ENCODE results near the gene YARS1. TPM values are rescaled to one million over a fixed set of nuclear protein-coding genes. Genes with fewer than 3 reads are reported as not detected.
A peak's percentile ranks its signal among the peaks of the same experiment; 100 is the strongest.

YARS1 gene
- total and polyA plus RNA-seq, 2 experiments from 2014 or later: 134 to 182 TPM

DNA sequence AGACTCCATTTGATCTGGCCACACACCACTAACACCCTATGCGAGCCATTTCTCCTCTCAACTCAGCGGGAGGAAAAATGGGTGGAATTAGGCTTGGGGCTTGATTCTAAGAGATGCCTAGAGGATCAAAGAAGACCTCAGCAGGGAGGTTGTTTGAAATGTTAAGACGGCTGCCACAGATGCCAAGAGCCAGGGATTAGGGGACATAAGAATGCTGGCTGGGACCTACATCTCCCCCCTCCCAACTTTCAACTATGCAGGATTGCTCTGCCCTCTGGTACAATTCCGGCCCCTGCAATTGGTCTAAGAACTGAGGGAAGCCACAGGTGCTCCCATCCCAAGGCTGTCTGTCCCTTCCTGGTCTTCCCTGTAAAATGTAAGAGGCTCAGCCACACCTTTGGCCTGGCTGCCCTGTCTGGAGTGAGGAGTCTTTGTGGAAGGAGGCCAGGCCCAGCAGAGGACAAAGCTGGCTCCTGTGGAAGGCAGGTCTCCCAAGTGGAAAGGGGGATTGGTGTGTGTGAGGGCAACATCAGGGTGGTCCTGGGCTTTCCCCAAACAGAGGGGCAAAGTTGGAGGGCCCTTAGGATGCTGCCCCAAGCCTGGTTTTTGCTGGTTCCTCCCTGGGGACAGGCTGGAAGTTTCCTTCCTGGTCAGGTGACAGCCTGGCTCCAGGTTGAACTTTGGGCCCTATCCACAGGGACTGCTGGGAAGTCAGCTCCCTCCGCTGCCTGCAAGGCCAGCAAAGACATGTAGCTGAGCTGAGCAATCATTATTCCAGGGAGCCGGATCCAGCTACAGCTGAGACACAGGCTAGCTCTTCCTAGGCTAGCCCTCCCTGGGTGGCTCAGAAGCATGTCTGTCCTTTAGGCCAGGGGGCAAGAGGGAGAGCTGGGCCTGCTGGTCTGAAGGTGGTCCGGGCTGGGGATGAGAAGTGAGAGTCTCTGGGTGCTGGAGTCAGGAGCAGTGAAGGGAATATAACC lies 80.1 kb downstream of the YARS1 start:
- DNase-seq (ENCODE audit: low spot score) (peak; percentile 97), ATAC-seq (peak; percentile 86)
- no peak overlapping the region for H3K27ac Mint-ChIP-seq
- no peaks in the 10 kb centered on the region for H3K9me3 Mint-ChIP-seq
- peak overlapping the region; percentile 12; the same call in 1 of the 3 replicates for H3K4me3 Mint-ChIP-seq
- Histone ChIP-seq H2AFZ (no peak overlapping the region), H3K27me3 (ENCODE audit: insufficient read depth) (peaks cover 29% of the 10 kb centered on the region), H3K4me2 (peak overlapping the region; percentile 70), H3K79me2 (replicated peaks; ENCODE audit: insufficient read depth) (no peaks in the 10 kb centered on the region), H3K9me2 (ENCODE audit: insufficient read depth) (no peaks in the 10 kb centered on the region), H4K20me1 (replicated peaks; ENCODE audit: insufficient read depth) (no peaks in the 10 kb centered on the region), H3K4me3 (no peak overlapping the region), H3K27ac (ENCODE audit: low read depth) (peak overlapping the region; percentile 20; the same call in 1 of the 2 replicates), H3K36me3 (ENCODE audit: insufficient read depth) (no peaks in the 10 kb centered on the region), H3F3A (replicated peaks; ENCODE audit: low read depth) (peaks cover 15% of the 10 kb centered on the region), H3K4me1 (ENCODE audit: insufficient read depth) (peaks cover 19% of the 10 kb centered on the region; the same call in 1 of the 2 replicates)
- peaks cover 16% of the 10 kb centered on the region for H3K4me1 Mint-ChIP-seq
- TF ChIP-seq NANOG (IDR thresholded peaks at IDR 0.05; ENCODE audit: borderline replicate concordance): peak; percentile 37; the same call in 1 of the 2 replicates
- TF ChIP-seq, protein P1, sequence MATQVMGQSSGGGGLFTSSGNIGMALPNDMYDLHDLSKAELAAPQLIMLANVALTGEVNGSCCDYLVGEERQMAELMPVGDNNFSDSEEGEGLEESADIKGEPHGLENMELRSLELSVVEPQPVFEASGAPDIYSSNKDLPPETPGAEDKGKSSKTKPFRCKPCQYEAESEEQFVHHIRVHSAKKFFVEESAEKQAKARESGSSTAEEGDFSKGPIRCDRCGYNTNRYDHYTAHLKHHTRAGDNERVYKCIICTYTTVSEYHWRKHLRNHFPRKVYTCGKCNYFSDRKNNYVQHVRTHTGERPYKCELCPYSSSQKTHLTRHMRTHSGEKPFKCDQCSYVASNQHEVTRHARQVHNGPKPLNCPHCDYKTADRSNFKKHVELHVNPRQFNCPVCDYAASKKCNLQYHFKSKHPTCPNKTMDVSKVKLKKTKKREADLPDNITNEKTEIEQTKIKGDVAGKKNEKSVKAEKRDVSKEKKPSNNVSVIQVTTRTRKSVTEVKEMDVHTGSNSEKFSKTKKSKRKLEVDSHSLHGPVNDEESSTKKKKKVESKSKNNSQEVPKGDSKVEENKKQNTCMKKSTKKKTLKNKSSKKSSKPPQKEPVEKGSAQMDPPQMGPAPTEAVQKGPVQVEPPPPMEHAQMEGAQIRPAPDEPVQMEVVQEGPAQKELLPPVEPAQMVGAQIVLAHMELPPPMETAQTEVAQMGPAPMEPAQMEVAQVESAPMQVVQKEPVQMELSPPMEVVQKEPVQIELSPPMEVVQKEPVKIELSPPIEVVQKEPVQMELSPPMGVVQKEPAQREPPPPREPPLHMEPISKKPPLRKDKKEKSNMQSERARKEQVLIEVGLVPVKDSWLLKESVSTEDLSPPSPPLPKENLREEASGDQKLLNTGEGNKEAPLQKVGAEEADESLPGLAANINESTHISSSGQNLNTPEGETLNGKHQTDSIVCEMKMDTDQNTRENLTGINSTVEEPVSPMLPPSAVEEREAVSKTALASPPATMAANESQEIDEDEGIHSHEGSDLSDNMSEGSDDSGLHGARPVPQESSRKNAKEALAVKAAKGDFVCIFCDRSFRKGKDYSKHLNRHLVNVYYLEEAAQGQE (IDR thresholded peaks at IDR 0.05; ENCODE audit: unreplicated experiment): no peak
- TF ChIP-seq, protein P2, sequence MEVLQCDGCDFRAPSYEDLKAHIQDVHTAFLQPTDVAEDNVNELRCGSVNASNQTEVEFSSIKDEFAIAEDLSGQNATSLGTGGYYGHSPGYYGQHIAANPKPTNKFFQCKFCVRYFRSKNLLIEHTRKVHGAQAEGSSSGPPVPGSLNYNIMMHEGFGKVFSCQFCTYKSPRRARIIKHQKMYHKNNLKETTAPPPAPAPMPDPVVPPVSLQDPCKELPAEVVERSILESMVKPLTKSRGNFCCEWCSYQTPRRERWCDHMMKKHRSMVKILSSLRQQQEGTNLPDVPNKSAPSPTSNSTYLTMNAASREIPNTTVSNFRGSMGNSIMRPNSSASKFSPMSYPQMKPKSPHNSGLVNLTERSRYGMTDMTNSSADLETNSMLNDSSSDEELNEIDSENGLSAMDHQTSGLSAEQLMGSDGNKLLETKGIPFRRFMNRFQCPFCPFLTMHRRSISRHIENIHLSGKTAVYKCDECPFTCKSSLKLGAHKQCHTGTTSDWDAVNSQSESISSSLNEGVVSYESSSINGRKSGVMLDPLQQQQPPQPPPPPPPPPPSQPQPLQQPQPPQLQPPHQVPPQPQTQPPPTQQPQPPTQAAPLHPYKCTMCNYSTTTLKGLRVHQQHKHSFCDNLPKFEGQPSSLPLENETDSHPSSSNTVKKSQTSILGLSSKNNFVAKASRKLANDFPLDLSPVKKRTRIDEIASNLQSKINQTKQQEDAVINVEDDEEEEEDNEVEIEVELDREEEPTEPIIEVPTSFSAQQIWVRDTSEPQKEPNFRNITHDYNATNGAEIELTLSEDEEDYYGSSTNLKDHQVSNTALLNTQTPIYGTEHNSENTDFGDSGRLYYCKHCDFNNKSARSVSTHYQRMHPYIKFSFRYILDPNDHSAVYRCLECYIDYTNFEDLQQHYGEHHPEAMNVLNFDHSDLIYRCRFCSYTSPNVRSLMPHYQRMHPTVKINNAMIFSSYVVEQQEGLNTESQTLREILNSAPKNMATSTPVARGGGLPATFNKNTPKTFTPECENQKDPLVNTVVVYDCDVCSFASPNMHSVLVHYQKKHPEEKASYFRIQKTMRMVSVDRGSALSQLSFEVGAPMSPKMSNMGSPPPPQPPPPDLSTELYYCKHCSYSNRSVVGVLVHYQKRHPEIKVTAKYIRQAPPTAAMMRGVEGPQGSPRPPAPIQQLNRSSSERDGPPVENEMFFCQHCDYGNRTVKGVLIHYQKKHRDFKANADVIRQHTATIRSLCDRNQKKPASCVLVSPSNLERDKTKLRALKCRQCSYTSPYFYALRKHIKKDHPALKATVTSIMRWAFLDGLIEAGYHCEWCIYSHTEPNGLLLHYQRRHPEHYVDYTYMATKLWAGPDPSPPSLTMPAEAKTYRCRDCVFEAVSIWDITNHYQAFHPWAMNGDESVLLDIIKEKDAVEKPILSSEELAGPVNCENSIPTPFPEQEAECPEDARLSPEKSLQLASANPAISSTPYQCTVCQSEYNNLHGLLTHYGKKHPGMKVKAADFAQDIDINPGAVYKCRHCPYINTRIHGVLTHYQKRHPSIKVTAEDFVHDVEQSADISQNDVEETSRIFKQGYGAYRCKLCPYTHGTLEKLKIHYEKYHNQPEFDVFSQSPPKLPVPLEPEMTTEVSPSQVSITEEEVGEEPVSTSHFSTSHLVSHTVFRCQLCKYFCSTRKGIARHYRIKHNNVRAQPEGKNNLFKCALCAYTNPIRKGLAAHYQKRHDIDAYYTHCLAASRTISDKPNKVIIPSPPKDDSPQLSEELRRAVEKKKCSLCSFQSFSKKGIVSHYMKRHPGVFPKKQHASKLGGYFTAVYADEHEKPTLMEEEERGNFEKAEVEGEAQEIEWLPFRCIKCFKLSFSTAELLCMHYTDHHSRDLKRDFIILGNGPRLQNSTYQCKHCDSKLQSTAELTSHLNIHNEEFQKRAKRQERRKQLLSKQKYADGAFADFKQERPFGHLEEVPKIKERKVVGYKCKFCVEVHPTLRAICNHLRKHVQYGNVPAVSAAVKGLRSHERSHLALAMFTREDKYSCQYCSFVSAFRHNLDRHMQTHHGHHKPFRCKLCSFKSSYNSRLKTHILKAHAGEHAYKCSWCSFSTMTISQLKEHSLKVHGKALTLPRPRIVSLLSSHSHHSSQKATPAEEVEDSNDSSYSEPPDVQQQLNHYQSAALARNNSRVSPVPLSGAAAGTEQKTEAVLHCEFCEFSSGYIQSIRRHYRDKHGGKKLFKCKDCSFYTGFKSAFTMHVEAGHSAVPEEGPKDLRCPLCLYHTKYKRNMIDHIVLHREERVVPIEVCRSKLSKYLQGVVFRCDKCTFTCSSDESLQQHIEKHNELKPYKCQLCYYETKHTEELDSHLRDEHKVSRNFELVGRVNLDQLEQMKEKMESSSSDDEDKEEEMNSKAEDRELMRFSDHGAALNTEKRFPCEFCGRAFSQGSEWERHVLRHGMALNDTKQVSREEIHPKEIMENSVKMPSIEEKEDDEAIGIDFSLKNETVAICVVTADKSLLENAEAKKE (CRISPR knock-in tag; IDR thresholded peaks at IDR 0.05): no peak
- TF ChIP-seq CREB1 (CRISPR knock-in tag; IDR thresholded peaks at IDR 0.05; ENCODE audit: low read depth): no peak
- no peaks in the 10 kb centered on the region for H3K36me3 Mint-ChIP-seq (ENCODE audit: low read depth)
- peaks cover 44% of the 10 kb centered on the region for H3K27me3 Mint-ChIP-seq (ENCODE audit: insufficient read depth, low read depth, poor library complexity)
